ENCODE results near the gene GGA2. TPM values are rescaled to one million over a fixed set of nuclear protein-coding genes. Genes with fewer than 3 reads are reported as not detected.
A peak's percentile ranks its signal among the peaks of the same experiment; 100 is the strongest.
"Not testable (repeated sequence)": the region's sequence is repeated elsewhere in the genome, so short reads cannot be mapped to it uniquely, and the experiment has no call there.

The GGA2 gene
- total RNA-seq, 1 donor from 2014 or later: 161 TPM

- no peak for ATAC-seq
- Histone ChIP-seq H3K4me1 (peaks cover 6% of the 10 kb centered on the region), H3K4me3 (no peak overlapping the region), H3K36me3 (peaks cover 53% of the 10 kb centered on the region), H3K27ac (no peak overlapping the region), H3K9me3 (no peaks in the 10 kb centered on the region), H3K27me3 (no peaks in the 10 kb centered on the region)
- TF ChIP-seq, protein P1, sequence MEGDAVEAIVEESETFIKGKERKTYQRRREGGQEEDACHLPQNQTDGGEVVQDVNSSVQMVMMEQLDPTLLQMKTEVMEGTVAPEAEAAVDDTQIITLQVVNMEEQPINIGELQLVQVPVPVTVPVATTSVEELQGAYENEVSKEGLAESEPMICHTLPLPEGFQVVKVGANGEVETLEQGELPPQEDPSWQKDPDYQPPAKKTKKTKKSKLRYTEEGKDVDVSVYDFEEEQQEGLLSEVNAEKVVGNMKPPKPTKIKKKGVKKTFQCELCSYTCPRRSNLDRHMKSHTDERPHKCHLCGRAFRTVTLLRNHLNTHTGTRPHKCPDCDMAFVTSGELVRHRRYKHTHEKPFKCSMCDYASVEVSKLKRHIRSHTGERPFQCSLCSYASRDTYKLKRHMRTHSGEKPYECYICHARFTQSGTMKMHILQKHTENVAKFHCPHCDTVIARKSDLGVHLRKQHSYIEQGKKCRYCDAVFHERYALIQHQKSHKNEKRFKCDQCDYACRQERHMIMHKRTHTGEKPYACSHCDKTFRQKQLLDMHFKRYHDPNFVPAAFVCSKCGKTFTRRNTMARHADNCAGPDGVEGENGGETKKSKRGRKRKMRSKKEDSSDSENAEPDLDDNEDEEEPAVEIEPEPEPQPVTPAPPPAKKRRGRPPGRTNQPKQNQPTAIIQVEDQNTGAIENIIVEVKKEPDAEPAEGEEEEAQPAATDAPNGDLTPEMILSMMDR (IDR thresholded peaks at IDR 0.05): no peak
- no peak for DNase-seq
- intact Hi-C loops (cut with DNase I): no loop called here
Measured at GRCh38 chr16:23465179-23465578, 45.1 kb downstream of the GGA2 start.

GRCh38 chr16:23464196-23464595 lies 46.1 kb downstream of the GGA2 start:
- peaks cover 43% of the 10 kb centered on the region for H3K36me3 ChIP-seq
- intact Hi-C loops (cut with DNase I): no loop called here
- ATAC-seq (no peak), DNase-seq (no peak)
- TF ChIP-seq, protein P1 (IDR thresholded peaks at IDR 0.05): no peak
- no peaks in the 10 kb centered on the region for H3K27me3 ChIP-seq
- no peak overlapping the region for H3K4me3 ChIP-seq
- H3K4me1 ChIP-seq: peaks cover 6% of the 10 kb centered on the region
- H3K9me3 ChIP-seq: no peaks in the 10 kb centered on the region
- H3K27ac ChIP-seq: no peak overlapping the region

GRCh38 chr16:23462994-23463393 lies 47.3 kb downstream of the GGA2 start:
- ATAC-seq: peak; percentile 72
- H3K27ac ChIP-seq; H3K4me1 ChIP-seq; H3K9me3 ChIP-seq; H3K4me3 ChIP-seq; intact Hi-C loops (cut with DNase I); H3K27me3 ChIP-seq: not testable (repeated sequence)
- DNase-seq: peak; percentile 89
- peaks cover 31% of the 10 kb centered on the region for H3K36me3 ChIP-seq

DNA sequence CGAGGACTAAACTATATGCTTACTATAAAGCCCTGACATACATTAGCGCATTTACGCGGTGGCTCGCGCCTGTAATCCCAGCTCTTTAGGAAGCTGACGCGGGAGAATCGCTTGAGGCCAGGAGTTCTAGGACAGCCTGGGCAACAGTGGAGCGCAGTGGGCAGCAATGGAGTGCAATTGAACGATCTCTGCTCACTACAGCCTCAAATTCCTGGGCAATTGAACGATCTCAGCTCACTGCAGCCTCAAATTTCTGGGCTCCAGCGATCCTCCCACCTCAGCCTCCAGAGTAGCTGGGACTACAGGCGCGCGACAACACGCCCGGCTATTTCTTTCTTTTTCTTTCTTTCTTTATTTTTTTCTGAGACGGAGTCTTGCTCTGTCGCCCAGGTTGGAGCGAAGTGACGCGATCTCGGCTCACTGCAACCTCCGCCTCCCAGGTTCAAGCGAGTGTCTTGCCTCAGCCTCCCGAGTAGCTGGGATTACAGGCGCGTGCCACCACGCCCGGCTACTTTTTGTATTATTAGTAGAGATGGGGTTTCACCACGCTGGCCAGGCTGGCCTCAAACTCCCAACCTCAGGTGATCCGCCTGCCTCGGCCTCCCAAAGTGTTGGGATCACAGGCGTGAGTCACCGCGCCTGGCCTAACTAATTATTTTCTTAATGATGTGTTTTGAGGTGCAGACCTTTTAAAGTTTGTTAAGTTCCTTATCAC lies 56.8 kb downstream of the GGA2 start:
- Histone ChIP-seq H3K36me3 (no peaks in the 10 kb centered on the region), H3K4me1 (peaks cover 23% of the 10 kb centered on the region), H3K4me3 (peak overlapping the region; percentile 98), H3K9me3 (no peaks in the 10 kb centered on the region), H3K27me3 (no peaks in the 10 kb centered on the region), H3K27ac (peak overlapping the region; percentile 89)
- TF ChIP-seq, protein P1 (IDR thresholded peaks at IDR 0.05): no peak
- ATAC-seq (peak; percentile 11), DNase-seq (no peak)
- intact Hi-C loops (cut with DNase I): no loop called here

GRCh38 chr16:23452572-23453337 lies 57.5 kb downstream of the GGA2 start, which contains the start of gene COG7:
Gene COG7, minus strand, starts transcription at chr16:23453189. Its CDS starts 195 bp downstream, at chr16:23452994.
- Histone ChIP-seq H3K4me3 (peak within 1 kb of the TSS; percentile 98), H3K4me1 (peaks cover 23% of the 10 kb centered on the region), H3K27ac (peak within 1 kb of the TSS; percentile 89), H3K36me3 (no peaks in the 10 kb centered on the region), H3K27me3 (no peaks in the 10 kb centered on the region), H3K9me3 (no peaks in the 10 kb centered on the region)
- ATAC-seq (peak; percentile 98), DNase-seq (peak; percentile 95)
- intact Hi-C loops (cut with DNase I): no loop called here
- TF ChIP-seq, protein P1 (IDR thresholded peaks at IDR 0.05): no peak

DNA sequence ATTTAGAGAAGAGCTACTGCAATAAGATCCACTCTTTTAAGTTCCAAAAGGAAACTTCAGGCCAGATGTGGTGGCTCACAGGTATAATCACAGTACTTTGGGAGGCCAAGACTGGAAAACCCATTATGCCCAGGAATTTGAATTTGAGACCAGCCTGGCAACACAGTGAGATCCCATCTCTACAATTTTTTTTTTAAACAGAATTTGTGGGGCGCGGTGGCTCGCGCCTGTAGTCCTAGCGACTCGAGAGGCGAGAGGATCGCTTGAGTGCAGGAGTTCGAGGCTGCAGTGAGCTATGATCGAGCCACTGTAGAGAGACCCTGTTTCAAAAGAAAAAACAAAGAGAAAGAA lies 58.1 kb downstream of the GGA2 start:
- H3K36me3 ChIP-seq: no peaks in the 10 kb centered on the region
- H3K4me3 ChIP-seq: peak overlapping the region; percentile 98
- TF ChIP-seq, protein P1 (IDR thresholded peaks at IDR 0.05): no peak
- ATAC-seq (no peak), DNase-seq (no peak)
- peaks cover 23% of the 10 kb centered on the region for H3K4me1 ChIP-seq
- intact Hi-C loops (cut with DNase I): no loop called here
- H3K27ac ChIP-seq: peak overlapping the region; percentile 89
- H3K9me3 ChIP-seq: no peaks in the 10 kb centered on the region
- H3K27me3 ChIP-seq: no peaks in the 10 kb centered on the region
